CD4-positive, alpha-beta T cell treated with Interferon alpha-2 for 1 hour (primary cell): ENCODE results near the gene BTBD1.
A peak's percentile ranks its signal among the peaks of the same experiment; 100 is the strongest.

ENCODE experiments used
- DNase-seq, 2 donors: peaks; one replicate each; pipeline ENCODE4 v3.0.0-alpha.2; 2020 to 2022

The BTBD1 gene

DNA sequence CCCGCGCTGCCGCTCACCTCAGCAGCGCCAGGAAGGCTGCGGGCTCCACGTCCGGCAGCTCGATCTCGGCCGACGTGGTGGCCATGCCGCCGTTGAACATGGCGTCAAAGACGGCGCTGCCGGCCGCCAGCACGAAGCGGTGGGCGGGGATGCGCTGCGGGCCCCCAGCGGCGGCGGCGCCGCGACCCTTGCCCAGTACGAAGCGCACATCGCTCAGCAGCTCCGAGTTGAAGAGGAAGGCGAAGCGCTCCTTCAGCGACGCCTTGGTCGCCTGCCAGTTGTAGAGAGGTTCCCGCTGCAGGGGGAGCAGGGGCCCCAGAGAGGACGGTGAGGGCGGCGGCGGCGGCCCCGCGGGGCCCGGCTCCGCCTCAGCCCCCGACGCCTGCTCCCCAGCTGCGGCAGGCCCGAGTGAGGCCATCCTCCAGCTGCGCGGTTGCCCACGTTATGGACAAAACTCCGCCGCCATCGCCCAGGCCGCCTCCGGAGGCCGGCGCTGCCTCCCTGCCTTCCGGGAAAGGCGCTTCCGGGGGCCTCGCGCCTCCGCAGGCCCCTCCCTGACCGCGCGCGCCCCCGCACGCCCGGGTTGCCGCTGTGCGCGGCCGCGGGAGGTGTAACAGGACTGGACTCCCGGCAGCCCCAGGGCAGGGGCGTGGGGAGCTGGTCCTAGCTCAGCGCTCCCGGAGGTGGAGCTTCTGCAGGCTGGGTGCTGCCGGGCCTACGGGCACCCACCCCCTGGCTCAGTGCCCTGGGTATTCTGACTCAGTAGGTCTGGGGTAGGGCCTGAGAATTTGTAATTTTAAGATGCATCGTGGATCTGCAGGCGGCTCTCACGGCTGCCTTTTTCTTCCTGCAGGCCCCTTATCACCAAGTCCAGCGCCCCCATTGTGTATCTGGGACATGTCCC is at the start of gene BTBD1:
TSS of gene BTBD1 (minus strand) at position 519 of the 904 bp plus-strand sequence. CDS start at position 418, 101 bp downstream.
- peak; percentile 78 to 84 for DNase-seq

GRCh38 chr15:83115831-83116565 is 48.9 kb upstream of the BTBD1 start:
- no peak for DNase-seq

DNA sequence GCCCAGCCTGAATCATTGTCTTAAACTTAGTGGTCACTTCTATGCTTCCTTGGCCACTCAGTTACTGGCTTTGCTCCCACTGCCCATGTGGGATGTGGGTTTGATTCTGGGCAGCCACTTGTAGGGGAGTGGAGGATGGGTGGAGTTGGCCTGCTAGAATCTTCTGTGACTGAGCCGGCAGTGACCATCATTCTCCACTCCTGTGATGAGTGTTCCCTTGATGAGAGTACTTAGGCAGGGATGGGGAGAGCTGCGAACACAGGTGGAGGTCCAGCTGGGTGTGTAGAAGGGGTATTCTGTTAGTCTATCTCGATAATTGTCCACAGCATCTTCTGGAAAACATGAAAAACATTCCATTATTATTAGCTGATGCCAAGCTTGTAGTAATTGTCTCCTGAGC is 48.4 kb upstream of the BTBD1 start:
- DNase-seq: no peak

DNA sequence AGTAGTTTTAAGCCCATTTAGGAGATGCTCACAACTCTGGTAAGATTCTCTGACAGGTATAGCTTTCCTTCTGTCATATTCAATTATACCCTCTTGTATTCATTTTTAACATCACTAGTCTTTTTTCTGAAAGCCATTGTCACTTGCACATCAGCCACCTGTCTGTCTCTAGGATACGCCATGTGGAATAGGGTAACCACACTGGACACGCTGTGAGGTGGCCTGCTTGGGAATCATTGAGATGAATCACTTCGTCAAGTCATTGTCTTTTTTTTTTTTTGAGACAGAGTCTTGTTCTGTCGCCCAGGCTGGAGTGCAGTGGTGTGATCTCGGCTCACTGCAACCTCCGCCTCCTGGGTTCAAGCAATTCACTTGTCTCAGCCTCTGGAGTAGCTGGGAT is 47.8 kb upstream of the BTBD1 start:
- DNase-seq: no peak

DNA sequence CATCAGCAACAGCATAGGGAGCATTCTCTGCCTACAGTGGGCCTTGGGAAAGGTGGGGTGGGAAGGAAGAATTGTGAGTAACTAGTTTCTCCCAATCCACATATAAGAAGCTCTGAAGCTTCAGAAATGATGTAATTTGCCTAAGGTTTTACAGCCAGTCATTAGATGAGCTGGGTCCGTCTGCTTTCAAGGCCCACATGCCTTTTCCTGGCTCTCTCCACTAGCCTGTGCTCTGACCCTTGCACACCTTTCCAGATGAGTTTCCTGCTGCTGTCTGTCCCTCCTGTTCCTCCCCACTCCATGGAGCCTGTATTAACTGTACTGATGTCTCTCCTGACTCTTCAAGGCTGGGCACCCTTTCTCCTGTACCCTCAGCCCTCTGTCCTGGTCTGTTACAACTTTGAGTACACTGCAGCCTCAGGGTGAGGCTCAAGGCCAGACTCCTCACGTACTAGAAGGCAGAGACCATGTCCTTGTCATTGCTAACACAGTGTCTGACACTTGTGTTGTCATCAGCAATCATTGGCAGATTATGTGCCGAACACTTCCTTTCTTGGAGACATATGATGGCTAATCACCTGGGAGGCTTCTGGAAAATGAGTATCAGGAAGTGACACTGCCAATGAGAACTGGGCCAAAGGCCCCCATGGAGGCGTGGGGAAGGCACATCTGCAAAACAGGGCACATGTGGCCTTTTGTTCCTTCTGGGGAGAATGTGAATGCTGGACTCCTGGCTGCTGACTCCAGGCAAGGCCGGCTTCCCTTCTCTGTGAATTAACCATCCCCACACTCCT is 47.0 kb upstream of the BTBD1 start:
- DNase-seq: no peak

GRCh38 chr15:83112956-83113299 is 45.9 kb upstream of the BTBD1 start:
- DNase-seq: no peak

- DNase-seq: no peak
Observed at GRCh38 chr15:83112233-83112955, 45.3 kb upstream of the BTBD1 start.

GRCh38 chr15:83111149-83111548 is 44.1 kb upstream of the BTBD1 start:
- no peak for DNase-seq

DNA sequence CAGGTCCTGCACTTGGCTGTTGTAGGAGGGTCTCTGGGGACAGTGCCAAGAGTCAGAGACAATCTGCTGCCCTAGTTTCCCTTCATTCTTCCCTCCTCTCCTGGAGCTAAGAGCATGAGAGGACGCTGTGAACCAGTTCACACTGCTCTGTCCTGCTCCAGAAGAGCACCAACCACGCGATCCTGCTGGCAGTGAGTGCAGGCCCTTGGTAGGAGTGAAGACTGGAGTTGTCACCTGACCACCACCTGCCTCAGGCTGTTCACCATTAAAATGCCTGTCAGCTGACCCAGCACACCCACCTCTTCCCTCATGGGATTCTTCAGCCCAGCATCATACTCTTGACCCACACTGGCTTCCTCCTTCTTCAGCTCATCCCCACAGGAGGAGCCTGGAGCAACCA is 43.3 kb upstream of the BTBD1 start:
- no peak for DNase-seq

DNA sequence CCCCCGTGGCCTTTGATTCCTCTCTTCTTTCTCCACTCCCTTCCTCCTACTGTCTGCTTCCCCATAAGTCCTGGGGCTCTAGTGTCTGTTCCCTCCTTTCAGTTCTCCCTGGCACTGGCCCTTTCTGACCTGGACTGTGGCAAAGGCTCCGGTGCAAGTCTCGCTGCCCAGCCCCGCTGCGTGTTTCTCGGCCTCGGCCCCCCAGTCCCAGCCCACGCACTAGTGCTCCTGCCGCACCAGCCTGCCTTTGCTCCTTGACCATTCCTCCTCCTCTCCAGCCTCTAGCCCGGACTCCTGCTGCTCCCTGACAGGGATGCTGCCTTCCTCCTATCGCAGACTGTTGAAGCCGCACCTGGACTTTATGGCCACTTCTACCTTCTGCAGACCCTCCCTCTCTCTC is 42.5 kb upstream of the BTBD1 start:
- DNase-seq: no peak

GRCh38 chr15:83108266-83109219 is 41.5 kb upstream of the BTBD1 start:
- DNase-seq: peak; percentile 19 to 69

GRCh38 chr15:83107841-83108181 is 40.8 kb upstream of the BTBD1 start:
- no peak for DNase-seq

GRCh38 chr15:83106994-83107840 is 40.2 kb upstream of the BTBD1 start, which contains the start of gene TM6SF1:
Gene TM6SF1 (plus strand): TSS chr15:83107645. CDS start chr15:83107681, 36 bp downstream.
- DNase-seq: peak in 1 of 2 donors; percentile 4

DNA sequence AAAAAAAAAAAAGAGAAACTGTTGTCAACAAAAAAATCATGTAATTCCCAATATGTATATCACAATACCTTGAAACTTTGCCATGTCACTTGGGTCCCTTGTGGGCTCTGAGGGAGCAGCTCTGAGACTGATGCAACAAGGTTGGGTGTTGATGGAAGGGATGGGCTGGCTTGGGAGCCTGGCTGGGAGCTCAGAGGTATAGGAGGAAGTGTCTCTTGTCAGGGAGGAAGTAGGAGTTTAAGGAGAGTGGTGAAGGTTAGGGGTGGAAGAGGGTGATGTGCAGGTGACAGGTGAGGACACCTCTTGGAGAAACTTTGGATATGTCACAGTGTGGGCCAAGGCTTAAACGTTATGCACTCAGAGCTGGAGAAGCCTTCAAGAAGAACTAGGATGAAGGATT is 38.4 kb upstream of the BTBD1 start:
- no peak for DNase-seq

GRCh38 chr15:83104141-83104540 is 37.1 kb upstream of the BTBD1 start:
- no peak for DNase-seq

GRCh38 chr15:83102346-83102745 is 35.3 kb upstream of the BTBD1 start:
- no peak for DNase-seq

DNA sequence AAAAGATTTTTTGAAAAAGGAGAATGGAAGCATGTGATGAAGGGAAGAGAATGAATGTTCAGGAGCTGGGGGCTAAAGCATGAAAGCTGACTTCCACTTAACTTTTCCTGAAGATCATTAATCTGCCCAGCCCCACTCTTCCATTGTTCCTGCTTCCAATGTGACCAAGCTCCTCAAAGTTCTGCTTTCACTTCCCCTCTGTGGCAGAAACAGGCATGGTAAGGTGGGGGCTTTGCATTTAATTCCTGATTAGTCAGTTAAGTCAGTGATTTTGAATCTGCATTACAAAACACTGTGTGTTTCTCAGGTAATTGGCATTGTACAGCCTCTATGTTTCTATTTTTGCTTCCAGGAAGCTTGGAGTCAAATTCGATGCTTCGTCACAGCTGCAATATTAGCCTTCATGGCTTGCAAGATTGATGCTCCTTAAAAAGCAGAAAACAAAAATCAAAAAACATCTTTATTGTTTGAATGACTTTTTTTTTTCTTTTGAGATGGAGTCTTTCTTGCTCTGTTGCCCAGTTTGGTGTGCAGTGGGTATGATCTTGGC is 33.1 kb upstream of the BTBD1 start:
- DNase-seq: no peak

- no peak for DNase-seq
Observed at GRCh38 chr15:83099290-83099689, 32.2 kb upstream of the BTBD1 start.

DNA sequence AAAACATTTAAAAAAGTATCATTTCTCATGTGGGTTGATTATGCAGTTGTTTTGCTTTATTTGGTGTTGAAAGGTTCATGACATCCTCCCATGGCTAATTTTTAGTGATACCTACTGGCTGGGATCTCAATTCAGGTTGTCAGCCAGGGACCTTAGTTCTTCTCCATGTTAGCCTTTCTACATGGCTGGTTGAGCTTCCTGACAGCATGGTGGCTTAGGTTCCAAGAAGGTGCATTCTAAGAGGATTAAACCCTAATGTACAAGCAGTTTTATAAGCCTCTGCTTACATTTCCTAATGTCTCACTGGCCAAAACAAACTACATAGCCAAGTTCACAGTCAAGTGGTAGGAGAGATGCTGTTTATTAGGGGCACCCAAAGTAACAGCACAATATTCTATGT is 31.0 kb upstream of the BTBD1 start:
- DNase-seq: no peak

GRCh38 chr15:83094583-83094982 is 27.5 kb upstream of the BTBD1 start:
- DNase-seq: no peak
